NCI-H1436 treated with DMSO at 0.1 percent for 48 hours (cell line): Measurements from ENCODE around the gene PACS1.

Experiments used
- DNase-seq: peaks from one replicate; lab custom pipeline; 2025; lab: John Stamatoyannopoulos, UW

Gene PACS1

GRCh38 chr11:66143264-66143566 lies 73.1 kb downstream of the PACS1 start:
- no peak for DNase-seq

GRCh38 chr11:66143996-66144678 lies 74.1 kb downstream of the PACS1 start:
- DNase-seq, result no peak

DNA sequence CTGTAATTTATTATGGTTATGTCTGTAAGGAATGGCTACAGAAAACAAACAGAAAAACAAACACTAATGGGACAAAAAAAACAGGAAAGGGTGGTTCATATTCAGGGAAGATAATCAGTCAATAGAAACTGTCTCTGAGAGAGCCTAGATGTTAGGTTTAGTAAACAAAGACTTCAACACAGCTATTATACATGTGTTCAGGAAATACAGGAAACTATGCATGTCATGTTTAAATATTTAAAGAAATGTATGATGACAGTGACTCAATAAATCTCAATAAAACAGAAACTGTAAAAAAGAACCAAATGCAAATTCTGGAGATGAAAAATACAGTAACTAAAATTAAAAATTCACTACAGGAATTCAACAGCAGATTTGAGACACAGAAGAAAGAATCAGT lies 76.0 kb downstream of the PACS1 start:
- DNase-seq, result no peak

DNA sequence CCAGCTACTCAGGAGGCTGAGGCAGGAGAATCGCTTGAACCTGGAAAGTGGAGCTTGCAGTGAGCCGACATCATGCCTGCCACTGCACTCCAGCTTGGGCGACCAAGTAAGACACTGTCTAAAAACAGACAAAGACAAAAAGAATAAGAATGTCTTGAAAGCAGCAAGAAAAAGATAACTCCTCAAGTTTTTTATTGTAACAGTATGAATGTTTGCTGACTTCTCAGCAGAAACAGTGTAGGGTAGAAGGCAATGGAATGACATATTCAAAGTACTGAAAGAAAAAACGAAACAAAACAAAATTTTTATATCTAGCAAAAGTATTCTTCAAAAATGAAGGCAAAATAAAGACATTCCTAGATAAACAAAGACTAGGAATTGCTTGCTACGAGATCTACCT lies 76.9 kb downstream of the PACS1 start:
- DNase-seq, result no peak

- no peak for DNase-seq
Observed at GRCh38 chr11:66150140-66150539, 80.1 kb downstream of the PACS1 start.

- no peak for DNase-seq
Observed at GRCh38 chr11:66150725-66151124, 80.7 kb downstream of the PACS1 start.

DNA sequence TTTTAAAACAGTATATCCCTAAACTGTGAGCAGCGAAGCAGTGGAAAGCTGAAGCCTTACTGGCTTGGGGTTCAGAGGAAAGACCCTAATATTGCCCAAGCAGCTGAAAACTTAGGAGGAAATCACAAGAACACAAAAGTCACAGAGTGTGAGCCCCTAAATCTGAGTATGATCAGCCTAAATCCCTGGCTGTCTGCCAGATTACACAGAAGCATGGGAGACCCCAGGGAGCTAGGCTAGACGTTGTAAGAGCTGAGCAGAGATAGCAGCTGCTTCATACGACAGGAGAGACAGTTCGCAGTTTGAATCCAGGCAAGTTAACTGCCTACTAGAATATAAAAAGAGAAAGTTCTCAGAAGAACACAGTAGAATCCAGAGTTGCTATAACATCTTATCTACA lies 81.2 kb downstream of the PACS1 start:
- DNase-seq, result no peak

DNA sequence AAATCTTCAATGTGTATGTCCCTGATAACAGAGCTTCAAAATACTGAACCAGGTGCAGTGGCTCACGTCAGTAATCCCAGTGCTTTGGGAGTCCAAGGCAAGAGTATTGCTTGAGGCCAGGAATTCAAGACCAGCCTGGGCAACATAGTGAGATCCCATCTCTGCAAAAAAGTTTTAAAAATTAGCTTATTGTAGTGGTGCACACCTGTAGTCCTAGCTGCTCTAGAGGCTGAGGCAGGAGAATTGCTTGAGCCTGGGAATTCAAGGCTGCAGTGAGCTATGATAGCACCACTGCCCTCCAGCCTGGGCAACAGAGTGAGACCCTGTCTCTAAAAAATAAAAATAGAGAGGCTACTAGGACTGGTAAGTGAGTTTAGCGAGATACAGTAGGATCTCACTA lies 84.0 kb downstream of the PACS1 start:
- no peak for DNase-seq

DNA sequence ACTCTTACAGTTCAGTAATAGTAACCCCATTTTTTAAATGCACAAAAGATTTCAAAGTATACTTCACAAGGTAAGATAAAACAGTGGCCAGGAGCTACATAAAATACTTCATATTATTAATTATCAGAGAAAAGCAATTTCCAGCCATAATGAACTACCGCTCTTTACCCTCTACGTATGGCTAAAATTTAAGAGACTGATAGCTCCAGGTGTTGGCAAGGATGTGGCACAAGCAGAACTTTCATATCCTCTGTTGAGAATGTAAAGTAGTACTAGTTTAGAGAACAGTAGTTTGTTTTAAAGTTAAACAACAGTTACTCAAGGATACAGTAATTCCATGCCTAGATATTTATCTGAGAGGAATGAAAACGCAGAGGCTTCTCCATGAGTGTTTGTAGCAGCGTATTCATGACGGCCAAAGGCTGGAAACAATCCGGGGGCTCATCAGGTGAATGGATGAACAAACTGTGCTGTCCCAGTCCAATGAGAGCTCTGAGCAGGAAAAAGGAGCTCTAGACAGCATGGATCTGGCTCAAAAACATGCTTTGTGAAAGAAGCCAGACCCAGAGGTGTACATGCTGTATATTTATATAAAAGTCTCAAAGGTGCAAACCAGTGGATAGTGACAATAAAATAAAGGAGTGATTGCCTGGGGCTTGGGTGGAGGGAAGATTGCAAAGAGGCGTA lies 85.5 kb downstream of the PACS1 start:
- no peak for DNase-seq

DNA sequence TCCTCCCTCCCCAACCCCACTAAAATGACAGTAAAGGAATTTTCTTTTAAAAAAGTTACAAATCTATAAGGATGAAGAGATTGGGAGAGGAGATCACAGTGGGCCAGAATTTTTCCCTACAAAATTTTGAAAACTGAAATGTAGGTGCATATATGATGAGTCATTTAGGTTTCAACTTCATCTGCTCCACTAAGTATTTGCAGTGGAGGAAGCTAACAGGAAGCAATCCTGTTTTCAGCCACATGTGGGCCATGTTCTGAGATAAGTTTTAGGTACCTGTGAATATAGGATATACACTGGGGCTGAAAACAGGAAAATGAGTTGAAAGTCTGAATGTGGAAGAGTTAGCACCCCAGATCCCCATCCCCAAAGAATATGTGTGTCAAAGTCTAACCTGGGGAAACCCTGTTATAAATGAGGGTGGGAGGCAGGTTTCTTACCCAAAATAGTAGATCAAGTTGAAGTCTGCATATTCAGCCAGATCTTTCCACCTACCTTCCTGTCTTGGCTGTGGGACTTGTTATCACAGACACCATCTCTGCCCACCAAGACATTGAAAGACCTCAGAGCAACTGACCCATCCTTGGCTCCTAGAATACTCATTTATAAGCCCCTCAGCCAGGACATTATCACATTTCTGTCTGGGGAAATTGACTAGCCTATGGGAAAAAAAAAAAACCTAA lies 87.3 kb downstream of the PACS1 start:
- DNase-seq, result no peak

- no peak for DNase-seq
Observed at GRCh38 chr11:66158156-66158555, 88.1 kb downstream of the PACS1 start.

GRCh38 chr11:66159324-66159984 lies 89.4 kb downstream of the PACS1 start:
- DNase-seq, result no peak

DNA sequence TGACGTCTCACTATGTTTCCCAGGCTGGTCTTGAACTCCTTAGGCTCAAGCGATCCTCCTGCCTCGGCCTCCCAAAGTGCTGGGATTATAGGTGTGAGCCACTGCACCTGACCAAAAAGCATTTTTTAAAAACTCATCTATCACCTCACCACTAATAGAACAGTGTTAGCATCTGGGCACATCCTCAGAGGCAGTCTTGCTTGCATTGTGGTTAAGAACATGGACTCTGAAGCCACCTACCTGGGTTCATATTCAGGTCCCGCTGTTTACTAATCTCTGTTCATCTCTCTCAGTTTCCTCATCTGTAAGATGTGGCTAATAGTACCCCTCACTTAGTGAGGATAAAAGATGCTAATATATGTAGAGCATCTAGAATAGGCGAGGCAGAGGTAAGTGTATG lies 90.6 kb downstream of the PACS1 start:
- no peak for DNase-seq

- DNase-seq, result no peak
Observed at GRCh38 chr11:66168289-66168688, 98.2 kb downstream of the PACS1 start.

DNA sequence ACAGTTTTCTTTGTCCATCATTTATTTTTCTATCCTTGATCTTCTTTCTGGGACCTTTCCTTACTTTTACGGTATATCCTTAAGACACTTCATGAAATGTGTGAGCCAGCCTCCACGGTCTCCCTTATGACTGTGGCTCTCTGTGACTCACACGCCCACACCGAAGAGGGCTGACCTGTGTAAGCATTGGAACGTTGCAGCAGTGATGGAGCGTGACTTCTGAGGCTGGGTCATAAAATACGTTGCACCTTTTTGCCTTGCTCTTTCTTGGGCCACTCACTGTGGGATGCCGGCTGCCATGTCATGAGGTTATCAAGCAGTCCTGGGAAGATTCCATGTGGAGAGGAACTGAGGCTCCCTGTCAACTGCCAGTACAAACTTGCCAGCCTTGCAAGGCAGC lies 102.1 kb downstream of the PACS1 start:
- no peak for DNase-seq

- DNase-seq, result no peak
Observed at GRCh38 chr11:66176650-66177049, 106.6 kb downstream of the PACS1 start.

DNA sequence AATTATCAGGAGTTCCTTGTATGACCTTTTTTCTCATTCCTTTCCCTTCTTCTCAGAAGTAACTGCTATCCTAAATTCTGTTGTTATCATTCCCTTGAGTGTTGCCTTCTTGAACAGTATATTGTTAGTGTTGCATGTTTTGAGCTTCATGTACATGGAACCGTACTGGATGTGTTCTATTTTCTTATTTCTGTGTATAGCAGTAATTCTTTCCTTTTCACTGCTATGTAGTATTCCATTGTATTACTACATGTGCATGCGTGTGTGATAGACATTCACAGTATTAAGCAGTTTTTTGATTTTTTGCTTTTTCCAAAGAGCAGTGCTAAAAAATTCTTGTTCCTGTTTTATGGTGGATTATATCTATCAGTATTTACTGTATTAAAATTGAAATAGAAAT lies 108.1 kb downstream of the PACS1 start:
- no peak for DNase-seq

GRCh38 chr11:66178871-66179270 lies 108.8 kb downstream of the PACS1 start:
- no peak for DNase-seq

- no peak for DNase-seq
Observed at GRCh38 chr11:66181632-66182315, 111.7 kb downstream of the PACS1 start.

DNA sequence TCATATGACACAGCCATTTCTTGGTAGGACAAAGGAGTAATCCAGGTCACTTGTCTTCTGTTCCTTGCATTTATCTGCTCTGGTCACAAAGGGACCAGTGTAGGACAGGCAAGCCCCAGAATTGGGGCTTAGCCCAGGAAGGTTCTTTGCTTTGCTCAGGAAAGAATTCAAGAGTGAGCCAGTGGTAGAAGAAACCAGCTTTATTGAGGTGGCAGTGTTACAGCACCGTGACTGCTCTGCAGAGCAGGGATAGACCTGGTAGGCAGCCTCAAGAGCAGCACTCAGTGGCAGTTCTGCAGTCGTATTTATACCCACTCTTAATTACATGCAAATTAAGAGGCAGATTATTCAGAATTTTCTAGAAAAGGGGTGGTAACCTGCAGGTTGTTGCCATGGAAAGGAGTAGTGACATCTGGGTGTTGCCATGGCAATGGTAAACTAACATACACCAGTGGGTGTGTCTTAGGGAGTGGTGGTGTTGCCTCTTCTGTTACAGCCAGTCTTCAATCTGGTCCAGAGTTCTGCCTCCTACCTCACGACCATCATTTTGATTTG lies 113.5 kb downstream of the PACS1 start:
- DNase-seq, result no peak

DNA sequence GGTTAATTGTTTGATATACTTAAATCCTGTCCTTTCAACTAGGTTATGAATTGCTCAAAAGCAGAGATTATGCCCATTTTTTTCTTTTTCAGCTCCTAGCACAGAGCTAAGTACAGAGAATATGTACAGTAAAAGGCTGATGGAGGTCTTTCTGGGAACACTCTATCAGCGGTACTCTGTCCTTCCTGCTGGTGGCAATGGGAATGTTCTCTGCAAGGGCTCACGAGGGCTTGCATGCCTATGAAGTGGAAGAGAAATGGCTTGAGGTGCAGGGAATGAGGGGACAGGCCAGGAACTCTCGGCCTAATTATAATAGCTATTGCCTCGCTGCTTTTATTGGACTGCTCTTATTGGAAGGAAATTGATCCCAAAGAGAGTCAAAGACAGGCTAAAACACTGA lies 114.7 kb downstream of the PACS1 start:
- no peak for DNase-seq

- DNase-seq, result no peak
Observed at GRCh38 chr11:66186470-66186869, 116.4 kb downstream of the PACS1 start.
